T-cell (primary cell): ENCODE data around the gene PATJ. TPM values are rescaled to one million over a fixed set of nuclear protein-coding genes. Genes with fewer than 3 reads are reported as not detected.

Source experiments
- ATAC-seq, 4 experiments: fragments of 200-7000 bp in 3 of 4; fragments of 150-1000 bp in 1 of 4; cut with Tn5 transposase; replicated peaks in 1 of 4; 1 replicate in 3 of 4; 2 replicates in 1 of 4; pipeline ENCODE4 v1.10.0; 2021; ENCODE audit warnings: moderate library complexity in 3 of 4, mild to moderate bottlenecking in 2 of 4, moderate number of reproducible peaks in 1 of 4
- CTCF ChIA-PET, 2 donors: fragments of 300-600 bp; sonication (Branson Sonifier 250); formaldehyde crosslinking; loops; one replicate each; lab custom pipeline; 2022; ENCODE audit warnings: antibody characterized with exemption in 2 of 2; lab: Charles Lee
- POLR2A ChIA-PET, 2 donors: fragments of 300-600 bp; sonication (Branson Sonifier 250); formaldehyde crosslinking; loops; one replicate each; lab custom pipeline; 2022; ENCODE audit warnings: antibody characterized with exemption in 2 of 2; lab: Charles Lee
- DNase-seq, 35 experiments: peaks; one replicate each; pipeline versions ENCODE4 v3.0.0 to v3.0.0-alpha.2; 2013 to 2023
- H3K27ac ChIP-seq: one replicate; pipeline ENCODE4 v1.5.1; 2013; ENCODE audit warnings: low read length
- H3K27me3 ChIP-seq, 2 experiments: replicated peaks in 1 of 2; 1 replicate in 1 of 2; 2 replicates in 1 of 2; pipeline versions ENCODE4 v1.6.1 to v1.7.0; 2013; ENCODE audit warnings: low read length in 1 of 2, mixed read lengths in 1 of 2; ENCODE audit not compliant: control insufficient read depth in 2 of 2, insufficient read depth in 2 of 2; ENCODE audit errors: extremely low read depth in 1 of 2
- H3K36me3 ChIP-seq, 2 donors: 1 replicate in 1 of 2; 2 replicates in 1 of 2; pipeline versions ENCODE4 v1.6.1 to v1.7.0; 2013; ENCODE audit warnings: low read length in 1 of 2; ENCODE audit not compliant: control insufficient read depth in 2 of 2, insufficient read depth in 1 of 2; ENCODE audit errors: extremely low read depth in 1 of 2
- H3K4me1 ChIP-seq, 2 experiments: 1 replicate in 1 of 2; 2 replicates in 1 of 2; pipeline versions ENCODE4 v1.6.1 to v1.7.0; 2013; ENCODE audit warnings: low read length in 2 of 2, mixed read lengths in 1 of 2; ENCODE audit not compliant: insufficient read depth in 2 of 2, control insufficient read depth in 1 of 2; ENCODE audit errors: extremely low read depth in 1 of 2
- H3K4me3 ChIP-seq, 2 donors: 1 replicate in 1 of 2; 2 replicates in 1 of 2; pipeline versions ENCODE4 v1.5.1 to v1.7.0; 2013; ENCODE audit warnings: mild to moderate bottlenecking in 2 of 2, low read length in 1 of 2, moderate library complexity in 1 of 2; ENCODE audit not compliant: control insufficient read depth in 1 of 2; ENCODE audit errors: extremely low read depth in 1 of 2
- H3K9me3 ChIP-seq: 2 replicates; pipeline ENCODE4 v1.7.0; 2013
- H3K27ac Mint-ChIP-seq, 2 donors: one replicate each; pipeline ENCODE4 v1.8.0; 2020 to 2021; ENCODE audit warnings: mild to moderate bottlenecking in 2 of 2, mixed read lengths in 2 of 2
- H3K27me3 Mint-ChIP-seq, 2 donors: one replicate each; pipeline ENCODE4 v1.8.0; 2021 to 2022; ENCODE audit warnings: mixed read lengths in 2 of 2
- H3K36me3 Mint-ChIP-seq: one replicate; pipeline ENCODE4 v1.8.0; 2021; ENCODE audit warnings: mixed read lengths
- H3K4me1 Mint-ChIP-seq, 3 donors: one replicate each; pipeline ENCODE4 v1.8.0; 2020 to 2022; ENCODE audit warnings: mixed read lengths in 3 of 3, mild to moderate bottlenecking in 1 of 3
- H3K4me3 Mint-ChIP-seq, 3 donors: one replicate each; pipeline ENCODE4 v1.8.0; 2020 to 2022; ENCODE audit warnings: mild to moderate bottlenecking in 3 of 3, mixed read lengths in 3 of 3, moderate library complexity in 3 of 3
- H3K9me3 Mint-ChIP-seq, 3 donors: one replicate each; pipeline ENCODE4 v1.8.0; 2020 to 2022; ENCODE audit warnings: mixed read lengths in 3 of 3
- WGBS: methylation state at CpG from one replicate; pipeline ENCODE4 v1.1.5; 2013; ENCODE audit warnings: missing lambda C conversion rate; ENCODE audit not compliant: insufficient coverage; 5-methylcytosine and 5-hydroxymethylcytosine counted together
- total RNA-seq, 35 experiments: library from RNA in 6 of 35; stranded (reverse) in 6 of 35; fragments of 120-200 nt in 1 of 35; gene quantifications; one replicate each; pipeline versions ENCODE4 v1.2.1 to v1.2.4 and lab custom pipeline; 2013 to 2026

PATJ gene
- total RNA-seq, 5 donors from 2014 or later (not counting 1 experiment from before 2014, with no cell fraction given): 31.3 to 65.3 (median 35.7) TPM

DNA sequence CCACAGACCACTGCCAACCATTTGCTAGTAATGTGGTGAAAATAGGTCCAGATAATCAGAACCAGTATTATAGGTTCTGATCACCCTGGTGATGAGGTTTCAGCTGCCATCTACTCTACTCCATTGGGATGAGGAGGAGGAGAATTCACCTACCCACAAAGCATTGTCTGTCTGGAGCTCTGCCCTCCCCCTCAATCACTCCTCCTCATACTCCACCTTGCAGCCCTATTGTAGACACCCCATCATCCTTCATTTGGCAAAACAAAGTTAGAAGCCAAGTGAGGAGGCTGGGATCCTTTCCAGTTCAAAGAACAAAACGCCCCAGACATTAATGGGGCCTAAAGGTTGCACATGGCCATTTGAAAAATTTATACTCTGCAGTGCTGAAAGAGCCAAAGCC is 295.0 kb downstream of the PATJ start:
- H3K4me3 ChIP-seq: no peak overlapping the region
- H3K27me3 Mint-ChIP-seq: no peaks in the 10 kb centered on the region
- H3K9me3 ChIP-seq: no peaks in the 10 kb centered on the region
- POLR2A ChIA-PET: interaction anchor here in 1 of 2 donors (0.6 kb wide), 1 partner anchor 708 kb away, joined by 4 read pairs; no protein-coding TSS in a partner anchor
- ATAC-seq (no peak), DNase-seq (no peak)
- H3K27ac Mint-ChIP-seq: no peak overlapping the region
- CTCF ChIA-PET: interaction anchor here (0.5 to 1.2 kb wide), 3 partner anchors 77 to 344 kb away, joined by 3 to 7 read pairs (median 4); no protein-coding TSS in a partner anchor
- WGBS: 83% methylated on average over 1 of the region's 1 CpG
- H3K36me3 ChIP-seq: peaks cover 0 to 5% of the 10 kb centered on the region in 2 donors
- H3K9me3 Mint-ChIP-seq: no peaks in the 10 kb centered on the region
- peaks cover 30% of the 10 kb centered on the region for H3K36me3 Mint-ChIP-seq
- no peak overlapping the region for H3K27ac ChIP-seq
- no peaks in the 10 kb centered on the region for H3K4me1 ChIP-seq
- no peaks in the 10 kb centered on the region for H3K4me1 Mint-ChIP-seq
- H3K27me3 ChIP-seq: no peaks in the 10 kb centered on the region
- no peak overlapping the region for H3K4me3 Mint-ChIP-seq

DNA sequence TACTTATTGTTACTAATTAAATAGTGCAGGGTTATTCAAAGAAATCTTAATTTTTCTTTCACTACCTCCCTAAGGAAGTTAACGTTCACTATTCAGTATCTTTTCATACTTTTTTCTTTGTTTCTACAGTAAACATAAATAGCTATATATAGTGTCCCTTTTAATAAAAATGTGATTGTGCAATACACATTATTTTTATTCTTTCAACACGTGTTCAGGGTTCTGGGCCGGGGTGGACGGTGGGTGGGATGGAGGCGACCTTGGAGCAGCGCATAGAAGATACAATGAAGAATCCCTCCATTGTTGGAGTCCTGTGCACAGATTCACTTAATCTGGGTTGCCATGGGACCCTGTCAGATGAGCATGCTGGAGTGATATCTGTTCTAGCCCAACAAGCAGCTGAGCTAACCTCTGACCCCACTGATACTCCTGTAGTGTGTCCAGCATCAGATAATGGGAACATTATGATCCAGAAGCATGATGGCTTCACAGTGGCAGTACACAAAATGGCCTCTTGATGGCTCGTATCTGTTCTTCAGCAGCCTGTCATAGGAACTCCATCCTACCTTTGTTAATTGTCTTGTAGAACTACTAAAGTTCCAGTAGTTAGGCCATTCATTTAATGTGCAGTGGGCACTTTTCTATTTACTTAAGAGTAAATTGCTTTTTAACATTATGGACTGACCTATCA is 296.5 kb downstream of the PATJ start:
- Histone ChIP-seq H3K4me1 (no peaks in the 10 kb centered on the region), H3K36me3 (peaks cover 0 to 5% of the 10 kb centered on the region in 2 donors), H3K27ac (no peak overlapping the region), H3K27me3 (no peaks in the 10 kb centered on the region), H3K9me3 (no peaks in the 10 kb centered on the region), H3K4me3 (no peak overlapping the region)
- no peak overlapping the region for H3K4me3 Mint-ChIP-seq
- no peaks in the 10 kb centered on the region for H3K27me3 Mint-ChIP-seq
- CTCF ChIA-PET: interaction anchor here (0.7 to 1.2 kb wide), 2 partner anchors 15 to 345 kb away, joined by 3 read pairs; no protein-coding TSS in a partner anchor
- DNase-seq (no peak), ATAC-seq (no peak)
- no peak overlapping the region for H3K27ac Mint-ChIP-seq
- no peaks in the 10 kb centered on the region for H3K4me1 Mint-ChIP-seq
- WGBS: 100% methylated on average over 2 of the region's 7 CpGs
- no peaks in the 10 kb centered on the region for H3K9me3 Mint-ChIP-seq
- POLR2A ChIA-PET: no interaction called here
- H3K36me3 Mint-ChIP-seq: peaks cover 20% of the 10 kb centered on the region

DNA sequence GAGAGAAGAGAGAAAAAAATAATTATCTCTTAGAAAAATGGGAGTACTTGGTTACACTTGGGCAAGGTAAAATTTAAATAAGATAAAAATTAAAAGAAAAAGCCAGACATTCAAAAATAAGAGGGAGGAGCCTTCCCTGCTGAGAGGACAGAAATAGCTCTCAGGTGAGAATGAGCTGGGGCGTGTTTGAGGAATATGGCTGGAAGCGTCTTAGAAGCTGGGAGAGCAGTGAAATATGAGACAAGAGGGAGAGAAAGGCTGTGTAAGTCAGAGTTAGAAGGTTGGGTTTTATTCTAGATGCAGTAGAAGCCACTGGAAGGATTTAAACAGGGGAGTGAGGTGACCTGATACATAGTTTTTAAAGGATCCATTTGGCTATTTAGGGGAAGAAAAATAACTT is 298.2 kb downstream of the PATJ start:
- Histone ChIP-seq H3K4me3 (no peak overlapping the region), H3K27ac (no peak overlapping the region), H3K27me3 (no peaks in the 10 kb centered on the region), H3K36me3 (peaks cover 0 to 5% of the 10 kb centered on the region in 2 donors), H3K9me3 (no peaks in the 10 kb centered on the region), H3K4me1 (no peaks in the 10 kb centered on the region)
- Mint-ChIP-seq H3K4me3 (no peak overlapping the region), H3K36me3 (peaks cover 27% of the 10 kb centered on the region), H3K9me3 (no peaks in the 10 kb centered on the region), H3K4me1 (no peaks in the 10 kb centered on the region), H3K27me3 (no peaks in the 10 kb centered on the region), H3K27ac (no peak overlapping the region)
- ATAC-seq (no peak), DNase-seq (no peak)
- CTCF ChIA-PET: no interaction called here
- WGBS: 93% methylated on average over 2 of the region's 2 CpGs
- POLR2A ChIA-PET: no interaction called here

DNA sequence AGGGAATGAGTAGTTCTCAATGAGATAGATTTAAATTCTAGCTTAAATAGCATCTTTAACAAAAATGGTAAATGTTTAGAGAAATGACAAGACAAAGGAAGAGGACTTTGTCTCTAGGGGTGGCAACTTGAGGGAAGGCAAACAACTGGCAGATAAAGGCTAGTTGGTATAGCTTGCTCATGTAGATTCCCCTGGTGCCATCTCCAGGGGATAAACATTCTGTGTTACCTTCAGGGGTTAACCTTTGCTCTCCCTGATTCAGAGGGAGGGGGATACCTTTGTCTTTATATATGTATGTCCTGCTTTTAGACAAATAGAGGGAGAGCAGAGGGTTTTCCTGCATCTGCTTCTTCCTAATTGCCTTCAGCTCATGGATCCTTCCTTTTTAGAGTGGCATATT is 298.7 kb downstream of the PATJ start:
- DNase-seq: no peak
- POLR2A ChIA-PET: no interaction called here
- Mint-ChIP-seq H3K4me3 (no peak overlapping the region), H3K4me1 (no peaks in the 10 kb centered on the region), H3K27ac (no peak overlapping the region), H3K9me3 (no peaks in the 10 kb centered on the region), H3K36me3 (peaks cover 27% of the 10 kb centered on the region), H3K27me3 (no peaks in the 10 kb centered on the region)
- Histone ChIP-seq H3K4me3 (no peak overlapping the region), H3K4me1 (no peaks in the 10 kb centered on the region), H3K27ac (no peak overlapping the region), H3K27me3 (no peaks in the 10 kb centered on the region), H3K9me3 (no peaks in the 10 kb centered on the region), H3K36me3 (peaks cover 0 to 5% of the 10 kb centered on the region in 2 donors)
- CTCF ChIA-PET: no interaction called here
- no peak for ATAC-seq

DNA sequence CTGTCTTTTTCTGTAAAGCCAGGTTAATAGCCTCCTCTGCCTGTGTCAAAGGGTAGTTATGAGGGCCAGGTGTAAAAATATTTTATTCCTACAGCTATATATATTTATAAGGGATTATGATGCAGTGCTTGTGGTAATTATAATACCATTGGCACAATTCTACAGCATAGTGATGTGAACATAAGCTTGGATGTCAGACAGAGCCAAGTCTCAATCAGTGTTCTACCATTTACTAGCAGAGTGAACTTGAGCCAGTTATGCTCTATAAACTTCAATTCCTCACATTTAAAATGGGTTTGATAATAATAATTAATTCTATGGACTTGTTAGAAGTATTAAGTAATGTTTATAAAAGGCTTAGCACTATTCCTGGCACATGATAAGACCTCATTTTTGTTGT is 300.9 kb downstream of the PATJ start:
- no peak overlapping the region for H3K4me3 Mint-ChIP-seq
- no peak for ATAC-seq
- no peak overlapping the region for H3K27ac Mint-ChIP-seq
- peaks cover 0 to 5% of the 10 kb centered on the region in 2 donors for H3K36me3 ChIP-seq
- H3K27me3 ChIP-seq: no peaks in the 10 kb centered on the region
- no peaks in the 10 kb centered on the region for H3K27me3 Mint-ChIP-seq
- no peak overlapping the region for H3K27ac ChIP-seq
- H3K36me3 Mint-ChIP-seq: peaks cover 29% of the 10 kb centered on the region
- CTCF ChIA-PET: no interaction called here
- H3K4me1 Mint-ChIP-seq: no peaks in the 10 kb centered on the region
- no peak overlapping the region for H3K4me3 ChIP-seq
- POLR2A ChIA-PET: no interaction called here
- no peaks in the 10 kb centered on the region for H3K9me3 Mint-ChIP-seq
- no peak for DNase-seq
- H3K4me1 ChIP-seq: no peaks in the 10 kb centered on the region
- H3K9me3 ChIP-seq: no peaks in the 10 kb centered on the region

DNA sequence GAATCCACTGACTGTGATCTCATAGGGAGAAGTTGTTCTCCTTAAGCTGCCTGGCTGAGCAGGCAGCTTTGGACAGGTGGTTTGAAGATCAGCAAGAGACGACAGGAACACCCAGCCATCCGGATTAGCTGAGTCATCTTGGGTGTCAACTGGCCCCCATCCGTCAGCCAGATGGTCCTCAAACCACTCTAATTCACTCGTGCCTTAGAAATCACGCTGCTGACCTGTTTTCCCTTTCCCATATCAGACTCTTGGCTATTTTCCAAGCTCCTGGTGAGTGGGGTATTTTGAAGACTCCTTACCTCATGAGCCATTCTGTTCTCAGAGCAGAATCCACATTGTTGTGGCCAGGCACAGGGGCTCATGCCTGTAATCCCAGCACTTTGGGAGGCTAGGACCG is 303.3 kb downstream of the PATJ start:
- Histone ChIP-seq H3K9me3 (no peaks in the 10 kb centered on the region), H3K4me1 (no peaks in the 10 kb centered on the region), H3K36me3 (no peaks in the 10 kb centered on the region), H3K27me3 (no peaks in the 10 kb centered on the region), H3K4me3 (no peak overlapping the region), H3K27ac (no peak overlapping the region)
- Mint-ChIP-seq H3K36me3 (peaks cover 35% of the 10 kb centered on the region), H3K4me3 (no peak overlapping the region), H3K4me1 (no peaks in the 10 kb centered on the region), H3K9me3 (no peaks in the 10 kb centered on the region), H3K27ac (no peak overlapping the region), H3K27me3 (no peaks in the 10 kb centered on the region)
- WGBS: 0% methylated on average over 1 of the region's 6 CpGs
- CTCF ChIA-PET: interaction anchor here in 1 of 2 donors (0.5 kb wide), 1 partner anchor 789 kb away, joined by 5 read pairs; no protein-coding TSS in a partner anchor
- DNase-seq (no peak), ATAC-seq (no peak)
- POLR2A ChIA-PET: no interaction called here
